ENCODE data around the gene PANK3.

The PANK3 gene

GRCh38 chr5:168611165-168611564, 32.0 kb upstream of the PANK3 start:
- 50% methylated on average over 7 of the region's 7 CpGs for WGBS
- H3K18ac ChIP-seq (ENCODE audit: low read depth in 1 of 2, low read length in 2 of 2): no peak overlapping the region

GRCh38 chr5:168609806-168610482, 30.8 kb upstream of the PANK3 start:
- DNase-seq: peak; percentile 11
- H3K27me3 ChIP-seq (ENCODE audit: control insufficient read depth in 1 of 2, insufficient read depth in 1 of 2, low read length in 2 of 2): peaks cover 0 to 3% of the 10 kb centered on the region in 2 experiments
- no peak overlapping the region for H4K91ac ChIP-seq (ENCODE audit: low read length)
- no peak overlapping the region for H3K4me2 ChIP-seq (ENCODE audit: low read length, poor library complexity, severe bottlenecking)
- no peak overlapping the region for H2BK120ac ChIP-seq (ENCODE audit: low read depth, low read length)
- no peak overlapping the region for H3K18ac ChIP-seq (ENCODE audit: low read depth in 1 of 2, low read length in 2 of 2)
- H2AFZ ChIP-seq (ENCODE audit: low read depth, low read length): no peak overlapping the region
- H3K23ac ChIP-seq (ENCODE audit: low read length in 2 of 2): no peak overlapping the region
- no peak overlapping the region for H2BK15ac ChIP-seq (ENCODE audit: low read depth, poor library complexity, severe bottlenecking)
- H3K4me3 ChIP-seq (ENCODE audit: insufficient read depth in 1 of 2, low read depth in 1 of 2, low read length in 2 of 2): no peak overlapping the region
- H3K9ac ChIP-seq (ENCODE audit: low read length): no peak overlapping the region
- no peak overlapping the region for H3K4ac ChIP-seq (ENCODE audit: low read depth in 1 of 2, low read length in 2 of 2)
- no peak overlapping the region for H3K14ac ChIP-seq (ENCODE audit: low read length in 2 of 2)
- no peak overlapping the region for H2BK12ac ChIP-seq (ENCODE audit: low read length in 2 of 2)
- no peak overlapping the region for H2AK5ac ChIP-seq (ENCODE audit: low read length, severe bottlenecking)
- H3K27ac ChIP-seq (ENCODE audit: low read length, poor library complexity, severe bottlenecking): no peak overlapping the region
- no peaks in the 10 kb centered on the region for H3K36me3 ChIP-seq (ENCODE audit: control insufficient read depth in 1 of 2, insufficient read depth in 2 of 2, low read depth in 1 of 2, low read length in 2 of 2)
- no peaks in the 10 kb centered on the region for H3K4me1 ChIP-seq (ENCODE audit: control insufficient read depth, insufficient read depth, low read depth, low read length)
- H2BK5ac ChIP-seq (ENCODE audit: low read depth, low read length, poor library complexity, severe bottlenecking): no peak overlapping the region
- H4K8ac ChIP-seq (ENCODE audit: low read length): no peak overlapping the region
- 92% methylated on average over 2 of the region's 3 CpGs for WGBS
- no peaks in the 10 kb centered on the region for H3K9me3 ChIP-seq (ENCODE audit: control insufficient read depth, low read length)
- no peaks in the 10 kb centered on the region for H3K79me1 ChIP-seq (replicated peaks; ENCODE audit: low read length, poor library complexity, severe bottlenecking)

More at GRCh38 chr5:168611165-168611564, 32.0 kb upstream of the PANK3 start:
- Histone ChIP-seq H3K9ac (ENCODE audit: low read length) (no peak overlapping the region), H2BK5ac (ENCODE audit: low read depth, low read length, poor library complexity, severe bottlenecking) (no peak overlapping the region), H3K14ac (ENCODE audit: low read length in 2 of 2) (no peak overlapping the region), H3K9me3 (ENCODE audit: control insufficient read depth, low read length) (no peaks in the 10 kb centered on the region), H2BK120ac (ENCODE audit: low read depth, low read length) (no peak overlapping the region), H3K4me1 (ENCODE audit: control insufficient read depth, insufficient read depth, low read depth, low read length) (no peaks in the 10 kb centered on the region), H2BK12ac (ENCODE audit: low read length in 2 of 2) (no peak overlapping the region), H2BK15ac (ENCODE audit: low read depth, poor library complexity, severe bottlenecking) (no peak overlapping the region), H3K36me3 (ENCODE audit: control insufficient read depth in 1 of 2, insufficient read depth in 2 of 2, low read depth in 1 of 2, low read length in 2 of 2) (no peaks in the 10 kb centered on the region), H4K91ac (ENCODE audit: low read length) (no peak overlapping the region), H3K27me3 (ENCODE audit: control insufficient read depth in 1 of 2, insufficient read depth in 1 of 2, low read length in 2 of 2) (no peaks in the 10 kb centered on the region), H3K79me1 (replicated peaks; ENCODE audit: low read length, poor library complexity, severe bottlenecking) (no peaks in the 10 kb centered on the region), H2AFZ (ENCODE audit: low read depth, low read length) (no peak overlapping the region), H4K8ac (ENCODE audit: low read length) (no peak overlapping the region), H2AK5ac (ENCODE audit: low read length, severe bottlenecking) (no peak overlapping the region), H3K4ac (ENCODE audit: low read depth in 1 of 2, low read length in 2 of 2) (no peak overlapping the region), H3K27ac (ENCODE audit: low read length, poor library complexity, severe bottlenecking) (peak overlapping the region; percentile 66), H3K4me2 (ENCODE audit: low read length, poor library complexity, severe bottlenecking) (no peak overlapping the region), H3K4me3 (ENCODE audit: insufficient read depth in 1 of 2, low read depth in 1 of 2, low read length in 2 of 2) (no peak overlapping the region), H3K23ac (ENCODE audit: low read length in 2 of 2) (no peak overlapping the region)
- peak; percentile 27 for DNase-seq

GRCh38 chr5:168608821-168609220, 29.7 kb upstream of the PANK3 start:
- no peak overlapping the region for H2BK12ac ChIP-seq (ENCODE audit: low read length in 2 of 2)
- H3K14ac ChIP-seq (ENCODE audit: low read length in 2 of 2): no peak overlapping the region
- H3K79me1 ChIP-seq (replicated peaks; ENCODE audit: low read length, poor library complexity, severe bottlenecking): no peaks in the 10 kb centered on the region
- peaks cover 0 to 7% of the 10 kb centered on the region in 2 experiments for H3K27me3 ChIP-seq (ENCODE audit: control insufficient read depth in 1 of 2, insufficient read depth in 1 of 2, low read length in 2 of 2)
- no peak overlapping the region for H3K23ac ChIP-seq (ENCODE audit: low read length in 2 of 2)
- no peak overlapping the region for H2BK15ac ChIP-seq (ENCODE audit: low read depth, poor library complexity, severe bottlenecking)
- no peak overlapping the region for H3K4ac ChIP-seq (ENCODE audit: low read depth in 1 of 2, low read length in 2 of 2)
- H3K36me3 ChIP-seq (ENCODE audit: control insufficient read depth in 1 of 2, insufficient read depth in 2 of 2, low read depth in 1 of 2, low read length in 2 of 2): no peaks in the 10 kb centered on the region
- WGBS: 74% methylated on average over 2 of the region's 2 CpGs
- no peak overlapping the region for H3K4me3 ChIP-seq (ENCODE audit: insufficient read depth in 1 of 2, low read depth in 1 of 2, low read length in 2 of 2)
- no peak overlapping the region for H2AFZ ChIP-seq (ENCODE audit: low read depth, low read length)
- no peak overlapping the region for H4K91ac ChIP-seq (ENCODE audit: low read length)
- no peak overlapping the region for H4K8ac ChIP-seq (ENCODE audit: low read length)
- H3K9me3 ChIP-seq (ENCODE audit: control insufficient read depth, low read length): no peaks in the 10 kb centered on the region
- DNase-seq: no peak
- no peak overlapping the region for H3K27ac ChIP-seq (ENCODE audit: low read length, poor library complexity, severe bottlenecking)
- no peak overlapping the region for H3K9ac ChIP-seq (ENCODE audit: low read length)
- no peaks in the 10 kb centered on the region for H3K4me1 ChIP-seq (ENCODE audit: control insufficient read depth, insufficient read depth, low read depth, low read length)
- H2BK5ac ChIP-seq (ENCODE audit: low read depth, low read length, poor library complexity, severe bottlenecking): no peak overlapping the region
- no peak overlapping the region for H3K4me2 ChIP-seq (ENCODE audit: low read length, poor library complexity, severe bottlenecking)
- H2AK5ac ChIP-seq (ENCODE audit: low read length, severe bottlenecking): no peak overlapping the region
- no peak overlapping the region for H3K18ac ChIP-seq (ENCODE audit: low read depth in 1 of 2, low read length in 2 of 2)
- no peak overlapping the region for H2BK120ac ChIP-seq (ENCODE audit: low read depth, low read length)

GRCh38 chr5:168608386-168608785, 29.2 kb upstream of the PANK3 start:
- Histone ChIP-seq H3K9ac (ENCODE audit: low read length) (no peak overlapping the region), H3K4me2 (ENCODE audit: low read length, poor library complexity, severe bottlenecking) (no peak overlapping the region), H3K79me1 (replicated peaks; ENCODE audit: low read length, poor library complexity, severe bottlenecking) (no peaks in the 10 kb centered on the region), H2BK15ac (ENCODE audit: low read depth, poor library complexity, severe bottlenecking) (no peak overlapping the region), H2AK5ac (ENCODE audit: low read length, severe bottlenecking) (no peak overlapping the region), H3K4ac (ENCODE audit: low read depth in 1 of 2, low read length in 2 of 2) (no peak overlapping the region), H3K18ac (ENCODE audit: low read depth in 1 of 2, low read length in 2 of 2) (no peak overlapping the region), H3K4me1 (ENCODE audit: control insufficient read depth, insufficient read depth, low read depth, low read length) (no peaks in the 10 kb centered on the region), H3K23ac (ENCODE audit: low read length in 2 of 2) (no peak overlapping the region), H3K36me3 (ENCODE audit: control insufficient read depth in 1 of 2, insufficient read depth in 2 of 2, low read depth in 1 of 2, low read length in 2 of 2) (no peaks in the 10 kb centered on the region), H3K9me3 (ENCODE audit: control insufficient read depth, low read length) (no peaks in the 10 kb centered on the region), H4K8ac (ENCODE audit: low read length) (no peak overlapping the region), H3K27me3 (ENCODE audit: control insufficient read depth in 1 of 2, insufficient read depth in 1 of 2, low read length in 2 of 2) (peaks cover 0 to 7% of the 10 kb centered on the region in 2 experiments), H2AFZ (ENCODE audit: low read depth, low read length) (no peak overlapping the region), H2BK12ac (ENCODE audit: low read length in 2 of 2) (no peak overlapping the region), H3K27ac (ENCODE audit: low read length, poor library complexity, severe bottlenecking) (no peak overlapping the region), H4K91ac (ENCODE audit: low read length) (no peak overlapping the region), H2BK5ac (ENCODE audit: low read depth, low read length, poor library complexity, severe bottlenecking) (no peak overlapping the region), H3K4me3 (ENCODE audit: insufficient read depth in 1 of 2, low read depth in 1 of 2, low read length in 2 of 2) (no peak overlapping the region), H3K14ac (ENCODE audit: low read length in 2 of 2) (no peak overlapping the region), H2BK120ac (ENCODE audit: low read depth, low read length) (no peak overlapping the region)
- 96% methylated on average over 6 of the region's 6 CpGs for WGBS
- no peak for DNase-seq
